Measurements from ENCODE around the gene TRIO.

GRCh38 chr5:14251733-14252132 lies 108.6 kb downstream of the TRIO start:
- TF ChIP-seq EZH2 (IDR thresholded peaks at IDR 0.05; ENCODE audit: borderline replicate concordance, low read depth, low read length, poor library complexity, severe bottlenecking): no peak
- no peak for TF ChIP-seq CTCF (conservative IDR thresholded peaks at IDR 0.05; ENCODE audit: low read depth, low read length)

All from A673 (cell line).